ENCODE measurements around the gene WNT3.
A peak's percentile ranks its signal among the peaks of the same experiment; 100 is the strongest.
"Not testable (repeated sequence)": the region's sequence is repeated elsewhere in the genome, so short reads cannot be mapped to it uniquely, and the experiment has no call there.

The WNT3 gene, protein sequence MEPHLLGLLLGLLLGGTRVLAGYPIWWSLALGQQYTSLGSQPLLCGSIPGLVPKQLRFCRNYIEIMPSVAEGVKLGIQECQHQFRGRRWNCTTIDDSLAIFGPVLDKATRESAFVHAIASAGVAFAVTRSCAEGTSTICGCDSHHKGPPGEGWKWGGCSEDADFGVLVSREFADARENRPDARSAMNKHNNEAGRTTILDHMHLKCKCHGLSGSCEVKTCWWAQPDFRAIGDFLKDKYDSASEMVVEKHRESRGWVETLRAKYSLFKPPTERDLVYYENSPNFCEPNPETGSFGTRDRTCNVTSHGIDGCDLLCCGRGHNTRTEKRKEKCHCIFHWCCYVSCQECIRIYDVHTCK

GRCh38 chr17:46818316-46818928, at the start of gene WNT3:
Gene WNT3 (minus strand): TSS chr17:46818692. CDS start chr17:46818597, 95 bp downstream.
- peak; percentile 23 for DNase-seq (ENCODE audit: low read depth)

DNA sequence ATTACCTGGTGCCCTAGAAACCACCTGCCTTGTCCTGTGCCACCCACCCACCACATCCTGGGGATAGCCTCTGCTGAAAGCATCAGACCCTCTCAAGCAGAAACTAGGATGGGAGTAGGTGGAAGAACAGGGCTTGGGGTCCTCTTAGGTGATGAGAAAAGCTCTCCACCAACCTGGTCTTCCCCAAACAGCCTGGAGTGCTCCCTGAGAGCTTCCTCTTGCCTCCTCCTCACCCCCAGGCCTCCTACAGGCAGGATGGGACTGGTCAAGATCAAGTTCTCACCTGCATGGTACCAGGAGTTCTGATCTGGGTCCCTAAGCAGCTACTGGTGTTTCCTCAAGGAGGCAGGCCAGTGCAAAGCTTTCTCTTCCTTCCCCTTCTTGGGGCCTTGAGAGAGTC, 48.3 kb upstream of the WNT3 start:
- no peak for DNase-seq (ENCODE audit: low read depth)

DNA sequence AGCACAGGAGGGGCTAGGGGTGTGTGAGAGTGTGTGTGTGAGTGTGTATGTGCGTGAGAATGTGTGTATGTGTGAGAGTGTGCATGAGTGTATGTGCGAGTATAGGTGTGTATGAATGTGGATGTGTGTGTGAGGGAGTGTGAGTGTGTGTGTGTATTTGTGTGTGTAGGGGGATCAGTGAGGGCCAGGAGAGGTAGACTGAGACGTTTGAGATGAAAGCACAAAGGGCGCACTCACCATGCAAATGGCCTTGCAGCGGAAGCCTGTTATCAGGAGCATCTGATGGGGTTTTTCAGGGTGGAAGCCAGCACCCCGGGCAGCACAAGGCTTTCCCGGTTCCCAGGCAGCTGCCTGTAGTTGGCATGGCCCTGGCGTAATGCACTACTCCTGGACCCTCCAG, 47.8 kb upstream of the WNT3 start:
- DNase-seq (ENCODE audit: low read depth) = no peak

GRCh38 chr17:46865100-46865499, 46.6 kb upstream of the WNT3 start:
- peak; percentile 91 for DNase-seq (ENCODE audit: low read depth)

GRCh38 chr17:46863383-46864121, 45.1 kb upstream of the WNT3 start:
- DNase-seq (ENCODE audit: low read depth) = no peak

GRCh38 chr17:46862949-46863348, 44.5 kb upstream of the WNT3 start:
- DNase-seq (ENCODE audit: low read depth) = no peak

GRCh38 chr17:46859996-46860395, 41.5 kb upstream of the WNT3 start:
- DNase-seq (ENCODE audit: low read depth) = no peak

- no peak for DNase-seq (ENCODE audit: low read depth)
Measured at GRCh38 chr17:46857600-46857999, 39.1 kb upstream of the WNT3 start.

DNA sequence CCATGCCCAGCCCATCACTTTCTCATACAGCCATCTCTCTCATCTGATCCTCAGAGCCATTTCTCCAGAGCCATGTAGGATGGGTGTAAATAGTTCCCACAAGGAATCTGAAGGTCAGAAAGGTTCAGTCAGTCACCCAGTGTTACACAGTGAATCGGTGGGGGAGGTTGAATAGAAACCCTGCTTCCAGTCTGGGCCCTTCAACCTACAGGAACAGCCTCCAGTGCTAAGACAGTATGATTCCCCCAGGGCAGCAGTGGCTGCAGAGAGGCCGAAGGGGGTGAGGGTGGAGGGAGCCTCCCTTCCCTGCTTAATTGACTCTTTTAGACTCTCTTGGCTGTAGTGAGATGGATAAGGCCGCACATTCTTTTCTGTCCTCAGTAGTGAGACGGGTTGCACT, 36.5 kb upstream of the WNT3 start:
- peak; percentile 29 for DNase-seq (ENCODE audit: low read depth)

DNA sequence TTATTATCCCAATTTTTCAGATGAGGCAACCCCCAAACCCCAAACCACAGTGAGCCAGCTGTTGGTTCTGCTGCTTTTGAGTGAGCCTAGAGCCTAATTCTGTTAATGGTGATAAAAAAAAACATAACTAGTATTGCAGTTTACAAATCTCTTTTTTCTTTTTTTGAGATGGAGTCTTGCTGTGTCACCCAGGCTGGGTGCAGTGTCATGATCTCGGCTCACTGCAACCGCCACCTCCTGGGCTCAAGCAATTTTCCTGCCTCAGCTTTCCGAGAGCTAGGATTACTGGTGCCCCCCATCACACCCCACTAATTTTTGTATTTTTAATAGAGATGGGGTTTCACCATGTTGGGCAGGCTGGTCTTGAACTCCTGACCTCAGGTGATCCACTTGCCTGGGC, 36.0 kb upstream of the WNT3 start:
- no peak for DNase-seq (ENCODE audit: low read depth)

- peak; percentile 57 for DNase-seq (ENCODE audit: low read depth)
Measured at GRCh38 chr17:46853896-46854444, 35.5 kb upstream of the WNT3 start.

DNA sequence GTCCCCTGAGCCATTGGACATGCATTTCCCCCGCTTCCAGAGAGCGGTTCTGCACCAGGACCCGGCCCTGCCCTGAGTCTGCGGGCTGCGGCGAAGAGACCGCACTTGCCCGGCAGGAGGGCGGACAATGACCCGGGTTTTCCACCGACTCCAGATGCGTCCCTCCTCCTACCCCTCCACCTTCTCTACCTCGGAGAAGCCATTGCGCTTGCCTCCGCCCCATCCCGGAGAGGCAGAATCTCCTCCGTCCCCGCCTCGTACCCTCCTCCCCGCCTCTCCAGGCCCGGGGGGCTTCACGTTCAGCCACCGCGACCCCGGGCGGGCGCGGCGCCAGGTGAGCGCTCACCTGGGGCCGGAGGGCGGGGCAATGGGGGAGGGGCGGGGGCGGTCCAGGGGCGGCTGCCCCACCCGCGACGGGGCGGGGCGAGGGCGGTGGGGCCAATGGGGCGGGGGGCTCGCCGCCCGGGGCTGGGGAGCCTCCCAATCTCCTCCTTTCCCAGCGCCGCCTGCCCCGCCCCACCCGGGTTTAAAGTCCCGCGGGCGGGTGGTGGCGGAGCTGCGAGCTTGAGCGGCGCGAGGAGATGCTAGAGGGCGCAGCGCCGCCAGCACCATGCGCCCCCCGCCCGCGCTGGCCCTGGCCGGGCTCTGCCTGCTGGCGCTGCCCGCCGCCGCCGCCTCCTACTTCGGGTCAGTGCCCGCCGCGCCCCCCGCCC, 32.7 kb upstream of the WNT3 start, which contains the start of gene WNT9B:
Gene WNT9B, plus strand, starts transcription at position 555 of the 713 bp plus-strand sequence. Its CDS starts 56 bp downstream, at position 611.
- peak; percentile 24 for DNase-seq (ENCODE audit: low read depth)

DNA sequence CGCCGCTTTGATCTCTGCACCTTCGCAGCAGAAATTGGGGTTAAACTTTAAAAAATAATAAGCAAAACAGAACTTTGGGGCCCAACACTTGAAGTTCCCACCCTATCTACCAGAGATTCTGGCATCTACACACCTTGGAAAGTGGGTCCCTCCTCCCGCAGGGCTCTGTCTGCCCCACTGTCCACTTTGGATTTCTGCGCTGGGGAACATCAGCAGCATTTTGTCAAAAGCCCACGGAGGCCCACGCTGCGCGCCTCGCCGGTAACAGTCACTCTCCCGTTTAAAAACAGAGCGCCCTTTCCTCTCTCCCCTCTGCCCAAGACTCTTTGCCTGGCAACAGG, 32.2 kb upstream of the WNT3 start:
- no peak for DNase-seq (ENCODE audit: low read depth)

DNA sequence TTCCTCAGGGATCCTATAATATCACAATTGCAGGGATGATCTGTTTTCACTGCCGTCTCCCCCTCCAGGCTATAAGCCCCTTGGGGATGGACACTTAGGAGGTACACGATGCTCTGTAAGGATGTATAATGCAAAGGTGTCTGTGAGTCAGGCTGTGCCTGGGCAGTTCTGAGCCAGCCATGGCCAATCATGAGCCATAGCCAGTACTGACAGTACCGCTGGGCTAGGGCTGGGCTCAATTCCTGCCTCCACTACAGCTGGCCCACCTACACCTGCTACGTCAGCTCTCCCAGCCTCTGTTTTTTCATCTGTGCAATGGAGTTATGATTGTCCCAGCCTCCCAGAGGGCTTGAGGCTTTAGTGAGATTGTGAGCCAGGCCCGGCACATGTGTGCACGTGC, 30.0 kb upstream of the WNT3 start:
- DNase-seq (ENCODE audit: low read depth) = no peak

DNA sequence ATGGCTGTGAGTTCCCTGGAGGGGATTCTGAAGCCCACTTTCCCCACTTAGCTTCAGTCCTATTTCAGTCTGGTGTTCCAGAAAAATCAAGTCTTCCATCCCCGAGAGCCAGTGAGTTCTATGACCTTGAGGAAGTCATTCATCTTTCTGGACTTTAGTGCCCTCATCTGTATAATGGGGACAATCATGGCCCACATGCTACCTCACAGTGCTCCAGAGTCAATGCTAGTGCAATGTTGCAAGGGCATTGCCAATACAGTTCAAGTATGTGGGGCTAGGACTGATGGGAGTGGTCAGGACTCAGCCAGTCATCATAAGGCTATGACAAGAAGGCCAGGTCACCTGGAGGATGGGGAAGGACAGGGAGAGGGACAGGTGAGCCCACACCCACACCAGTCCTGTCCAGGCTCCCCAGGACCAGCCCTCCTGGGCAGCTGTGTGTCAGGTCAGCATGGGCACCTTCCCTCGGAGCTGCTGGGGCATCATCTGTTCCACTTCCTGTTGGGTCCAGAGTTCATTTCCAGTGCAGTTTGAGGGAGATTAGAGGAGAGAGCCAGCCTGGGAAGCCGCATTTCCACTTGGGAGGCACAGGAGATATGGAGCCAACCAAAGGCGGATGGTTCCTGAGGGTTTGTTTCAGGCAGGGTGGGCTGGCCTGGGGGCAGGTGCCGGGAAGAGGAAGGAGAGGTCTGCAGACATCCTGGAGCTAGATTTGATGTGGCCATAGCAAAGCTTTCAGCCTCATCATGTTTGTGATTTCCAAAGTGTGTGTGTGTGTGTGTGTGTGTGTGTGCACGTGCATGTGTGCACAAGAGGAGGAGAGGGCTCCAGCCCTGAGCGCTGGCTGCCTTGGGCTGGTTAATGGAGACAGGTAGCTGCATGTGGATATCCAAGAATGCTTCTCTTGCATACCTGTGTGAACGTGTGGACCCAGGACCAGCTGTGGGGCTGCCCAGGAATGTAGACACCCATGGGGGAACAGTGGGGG, 29.0 kb upstream of the WNT3 start:
- DNase-seq (ENCODE audit: low read depth) = no peak

DNA sequence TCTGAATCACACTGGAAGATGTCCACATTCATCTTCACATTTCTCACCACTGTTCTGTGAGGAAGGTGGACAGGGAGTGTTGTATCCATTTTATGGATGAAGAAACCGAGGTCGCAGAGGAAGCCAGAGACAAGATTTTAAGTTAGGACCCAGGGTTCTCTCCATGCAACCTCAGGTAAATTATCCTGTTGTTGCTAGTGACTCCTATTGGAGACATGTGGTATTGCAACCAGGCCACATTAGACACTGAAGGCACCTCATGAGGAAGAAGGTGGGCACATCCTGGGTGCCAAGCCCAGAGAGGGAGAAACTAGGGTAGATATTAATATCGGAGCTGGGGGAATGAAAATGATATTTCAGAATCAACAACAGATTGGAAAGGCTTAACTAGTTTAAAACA, 24.3 kb upstream of the WNT3 start:
- no peak for DNase-seq (ENCODE audit: low read depth)

DNA sequence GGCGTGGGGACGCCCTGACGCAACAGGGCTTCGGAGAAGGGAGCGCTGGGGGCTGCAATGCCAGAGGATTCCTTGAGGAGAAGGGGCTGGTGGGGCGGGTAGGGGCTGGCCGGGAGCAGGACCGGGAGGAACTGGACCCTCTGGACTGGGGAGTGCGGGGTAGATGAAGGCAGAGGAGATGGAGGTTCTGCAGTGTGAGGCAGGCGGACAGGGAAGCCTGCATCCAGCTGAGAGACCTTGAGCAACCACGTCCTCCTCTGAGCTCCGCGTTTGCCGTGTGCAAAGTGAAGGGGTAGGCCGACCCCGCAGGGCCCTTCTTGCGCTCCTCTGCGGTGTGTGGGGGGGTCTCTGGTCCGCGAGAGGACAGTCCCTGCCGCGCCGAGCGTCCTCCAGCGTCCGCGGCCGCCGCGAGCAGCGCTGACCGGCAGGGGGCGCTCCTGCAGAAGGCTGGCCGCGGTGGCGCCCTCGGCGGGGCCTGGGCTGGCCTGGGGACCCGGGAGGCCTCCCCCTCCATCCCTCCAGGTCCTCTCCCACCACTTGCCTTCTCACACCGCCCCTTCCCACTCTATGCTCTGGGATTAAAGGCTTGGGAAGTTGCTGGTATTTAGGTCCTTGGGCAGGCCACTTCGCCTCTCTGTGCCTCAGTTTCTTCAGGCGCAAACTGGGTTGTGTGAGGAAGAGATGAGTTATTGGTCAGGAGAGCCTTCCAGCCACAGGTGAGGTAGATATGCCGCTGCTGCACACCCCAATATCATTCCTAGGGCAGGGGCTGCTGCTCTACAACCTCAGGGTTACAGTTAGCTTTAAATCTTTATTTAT, 23.3 kb upstream of the WNT3 start:
- DNase-seq (ENCODE audit: low read depth) = no peak

GRCh38 chr17:46840596-46840995, 22.1 kb upstream of the WNT3 start:
- not testable (repeated sequence) for DNase-seq (ENCODE audit: low read depth)

GRCh38 chr17:46839211-46839610, 20.7 kb upstream of the WNT3 start:
- DNase-seq (ENCODE audit: low read depth) = no peak

DNA sequence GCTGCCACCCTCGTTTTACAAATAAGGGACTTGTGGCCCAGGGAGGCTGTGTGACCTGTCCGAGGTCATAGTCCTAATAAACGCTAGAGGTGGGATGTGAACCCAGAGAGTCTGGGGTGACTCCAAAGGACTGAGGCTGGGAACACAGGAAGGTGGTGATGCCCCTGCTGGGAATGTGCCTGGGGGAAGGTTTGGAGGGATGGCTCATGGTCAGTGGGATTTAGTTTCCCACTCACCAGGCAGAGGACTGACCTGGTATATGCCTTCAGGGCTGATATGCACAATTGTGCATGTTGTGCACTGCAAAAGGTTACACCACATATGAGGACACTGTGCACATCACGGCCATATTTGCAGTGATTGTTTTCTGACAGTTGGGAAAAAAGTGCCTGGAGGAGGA, 19.0 kb upstream of the WNT3 start:
- no peak for DNase-seq (ENCODE audit: low read depth)
